Measurements from ENCODE around the gene ALOX12B. TPM values are rescaled to one million over a fixed set of nuclear protein-coding genes. Genes with fewer than 3 reads are reported as not detected.

The ALOX12B gene
- total and polyA plus RNA-seq, 3 experiments from 2014 or later = 1.3 to 1.9 TPM; not detected in 1

- Mint-ChIP-seq H3K27ac (peak overlapping the region in 1 of 8 donors; percentile 94), H3K36me3 (peaks cover 0 to 4% (median 0%) of the 10 kb centered on the region in 3 donors), H3K27me3 (peaks cover 33 to 47% of the 10 kb centered on the region in 2 donors), H3K4me3 (peak overlapping the region in 2 of 7 donors; percentile 10 to 46), H3K9me3 (peaks cover 0 to 1% (median 0%) of the 10 kb centered on the region in 5 donors), H3K4me1 (peaks cover 21 to 35% (median 27%) of the 10 kb centered on the region in 3 donors)
- Histone ChIP-seq H3K36me3 (ENCODE audit: insufficient read depth, low read length) (no peaks in the 10 kb centered on the region), H3K4me3 (ENCODE audit: low read length) (no peak overlapping the region), H3K4me1 (ENCODE audit: insufficient read depth, low read length) (peaks cover 32% of the 10 kb centered on the region), H3K9me3 (ENCODE audit: low read length) (no peaks in the 10 kb centered on the region), H3K27me3 (ENCODE audit: insufficient read depth, low read length, poor library complexity, severe bottlenecking) (peaks cover 17% of the 10 kb centered on the region), H3K27ac (ENCODE audit: low read depth, low read length) (no peak overlapping the region)
- ChIA-PET CTCF (interaction anchor here (0.9 to 3.3 kb wide), 13 partner anchors 9 to 332 kb away, joined by 3 to 33 read pairs (median 8); no protein-coding TSS in a partner anchor), POLR2A (no interaction called here)
- no peak for DNase-seq
These were observed 12.4 kb downstream of the ALOX12B start for GRCh38 chr17:8075081-8075480.

DNA sequence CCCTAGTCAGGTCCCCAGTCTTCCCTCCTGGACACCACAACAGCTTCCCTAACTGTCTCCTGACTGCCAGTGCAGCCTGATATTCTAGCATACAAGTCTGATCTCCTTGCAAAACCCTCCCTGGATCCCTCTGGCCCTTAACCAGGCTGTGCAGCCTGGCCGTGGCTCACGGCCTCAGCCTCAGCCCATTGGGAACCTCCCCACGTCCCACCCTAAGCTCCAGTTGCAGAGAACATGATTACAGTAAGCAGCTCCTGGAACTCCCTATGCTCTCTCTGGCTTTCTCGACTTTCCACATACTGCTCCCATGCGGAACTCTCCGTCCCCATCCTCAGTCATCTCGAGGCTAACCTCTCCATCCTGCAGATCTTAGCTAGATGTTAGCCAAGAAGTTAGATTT is 13.0 kb downstream of the ALOX12B start:
- Histone ChIP-seq H3K27me3 (ENCODE audit: insufficient read depth, low read length, poor library complexity, severe bottlenecking) (peaks cover 17% of the 10 kb centered on the region), H3K9me3 (ENCODE audit: low read length) (no peaks in the 10 kb centered on the region), H3K36me3 (ENCODE audit: insufficient read depth, low read length) (no peaks in the 10 kb centered on the region), H3K4me3 (ENCODE audit: low read length) (no peak overlapping the region), H3K4me1 (ENCODE audit: insufficient read depth, low read length) (peaks cover 28% of the 10 kb centered on the region), H3K27ac (ENCODE audit: low read depth, low read length) (no peak overlapping the region)
- Mint-ChIP-seq H3K27me3 (peaks cover 36 to 47% of the 10 kb centered on the region in 2 donors), H3K36me3 (no peaks in the 10 kb centered on the region), H3K4me3 (peak overlapping the region in 4 of 7 donors; percentile 5 to 42 (median 9)), H3K27ac (peak overlapping the region in 1 of 8 donors; percentile 94), H3K9me3 (peaks cover 0 to 1% (median 0%) of the 10 kb centered on the region in 5 donors), H3K4me1 (peaks cover 21 to 31% (median 23%) of the 10 kb centered on the region in 3 donors)
- ChIA-PET CTCF (interaction anchor here (0.6 to 3.3 kb wide), 25 partner anchors 9 to 985 kb away, joined by 3 to 33 read pairs (median 4); partner anchors contain the start of genes BORCS6, PER1 and SLC25A35), POLR2A (interaction anchor here (0.9 to 1.2 kb wide), 2 partner anchors 14 to 221 kb away, joined by 3 to 4 read pairs; partner anchors contain the start of gene SLC25A35)
- DNase-seq = peak in 1 of 5 donors; percentile 10

GRCh38 chr17:8073627-8074484 is 13.7 kb downstream of the ALOX12B start:
- H3K4me1 ChIP-seq (ENCODE audit: insufficient read depth, low read length) = peaks cover 25% of the 10 kb centered on the region
- CTCF ChIA-PET = interaction anchor here (0.6 to 3.3 kb wide), 33 partner anchors 9 to 986 kb away, joined by 3 to 33 read pairs (median 4); partner anchors contain the start of genes BORCS6, PER1, SLC25A35 and TP53
- peaks cover 17% of the 10 kb centered on the region for H3K27me3 ChIP-seq (ENCODE audit: insufficient read depth, low read length, poor library complexity, severe bottlenecking)
- Mint-ChIP-seq H3K27me3 (peaks cover 36 to 47% of the 10 kb centered on the region in 2 donors), H3K9me3 (peaks cover 0 to 1% (median 0%) of the 10 kb centered on the region in 5 donors), H3K36me3 (no peaks in the 10 kb centered on the region), H3K4me1 (peaks cover 16 to 25% (median 19%) of the 10 kb centered on the region in 3 donors), H3K4me3 (peak overlapping the region; percentile 16 to 86 (median 81)), H3K27ac (peak overlapping the region in 5 of 8 donors; percentile 47 to 91 (median 78))
- H3K27ac ChIP-seq (ENCODE audit: low read depth, low read length) = no peak overlapping the region
- H3K4me3 ChIP-seq (ENCODE audit: low read length) = peak overlapping the region; percentile 51
- no peaks in the 10 kb centered on the region for H3K36me3 ChIP-seq (ENCODE audit: insufficient read depth, low read length)
- POLR2A ChIA-PET = interaction anchor here (0.9 to 1.2 kb wide), 2 partner anchors 14 to 221 kb away, joined by 3 to 4 read pairs; partner anchors contain the start of gene SLC25A35
- H3K9me3 ChIP-seq (ENCODE audit: low read length) = no peaks in the 10 kb centered on the region
- peak; percentile 70 to 85 (median 80) for DNase-seq

GRCh38 chr17:8072729-8073461 is 14.6 kb downstream of the ALOX12B start:
- Mint-ChIP-seq H3K27ac (peak overlapping the region in 5 of 8 donors; percentile 51 to 75 (median 58)), H3K9me3 (peaks cover 0 to 1% (median 0%) of the 10 kb centered on the region in 5 donors), H3K4me1 (peaks cover 16 to 25% (median 19%) of the 10 kb centered on the region in 3 donors), H3K4me3 (peak overlapping the region; percentile 18 to 86 (median 79)), H3K36me3 (no peaks in the 10 kb centered on the region), H3K27me3 (peaks cover 38 to 47% of the 10 kb centered on the region in 2 donors)
- Histone ChIP-seq H3K36me3 (ENCODE audit: insufficient read depth, low read length) (no peaks in the 10 kb centered on the region), H3K4me1 (ENCODE audit: insufficient read depth, low read length) (peaks cover 23% of the 10 kb centered on the region), H3K9me3 (ENCODE audit: low read length) (no peaks in the 10 kb centered on the region), H3K27me3 (ENCODE audit: insufficient read depth, low read length, poor library complexity, severe bottlenecking) (peaks cover 17% of the 10 kb centered on the region), H3K27ac (ENCODE audit: low read depth, low read length) (no peak overlapping the region), H3K4me3 (ENCODE audit: low read length) (peak overlapping the region; percentile 51)
- ChIA-PET CTCF (interaction anchor here (0.8 to 4.5 kb wide), 24 partner anchors 8 to 385 kb away, joined by 3 to 33 read pairs (median 8); partner anchors contain the start of genes PER1, SLC25A35 and TP53), POLR2A (interaction anchor here (0.5 kb wide), 1 partner anchor 991 kb away, joined by 4 read pairs; no protein-coding TSS in a partner anchor)
- DNase-seq = peak in 1 of 5 donors; percentile 33

DNA sequence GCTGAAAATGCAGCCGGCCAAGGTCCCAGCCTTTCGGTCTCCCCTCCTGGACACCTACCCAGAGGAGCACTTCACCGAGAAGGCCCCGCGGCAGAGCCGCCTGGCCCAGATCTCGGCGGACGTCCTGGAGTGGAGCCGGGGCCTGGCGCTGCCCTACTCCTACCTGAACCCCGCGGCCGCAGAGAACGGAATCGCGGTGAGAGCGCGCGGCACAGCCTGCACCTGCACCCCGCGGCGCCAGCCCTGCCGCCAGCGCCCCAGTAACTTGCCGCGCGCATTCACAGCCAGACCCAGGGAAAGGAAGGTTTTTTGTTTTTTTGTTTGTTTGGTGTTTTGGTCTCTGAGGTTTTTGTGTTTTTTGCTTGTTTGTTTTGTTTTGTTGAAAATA is 15.2 kb downstream of the ALOX12B start:
- no peak overlapping the region for H3K4me3 ChIP-seq (ENCODE audit: low read length)

DNA sequence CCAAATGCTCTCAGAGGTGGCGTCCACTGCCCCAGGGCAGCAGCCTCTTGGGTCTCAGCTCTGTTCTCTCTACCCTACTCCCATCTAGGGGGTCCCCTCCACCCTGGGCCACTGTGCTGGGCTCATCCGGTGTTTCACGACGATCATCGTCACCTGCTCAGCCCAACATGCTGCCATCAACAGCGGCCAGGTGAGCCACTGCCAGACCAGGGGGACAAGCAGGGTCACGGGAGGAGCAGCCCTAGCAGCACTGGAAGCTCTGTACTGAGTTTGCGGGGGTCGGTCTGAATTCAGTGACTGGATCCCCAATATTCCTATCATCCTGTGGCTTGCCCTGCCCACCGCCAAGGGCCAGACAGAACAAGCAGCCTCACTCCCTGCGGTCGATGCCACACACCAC is 16.0 kb downstream of the ALOX12B start:
- ChIA-PET POLR2A (no interaction called here), CTCF (interaction anchor here (0.9 to 4.5 kb wide), 6 partner anchors 8 to 232 kb away, joined by 3 to 26 read pairs (median 12); no protein-coding TSS in a partner anchor)
- Mint-ChIP-seq H3K36me3 (no peaks in the 10 kb centered on the region), H3K27me3 (peaks cover 38 to 47% of the 10 kb centered on the region in 2 donors), H3K4me1 (peaks cover 16 to 25% (median 19%) of the 10 kb centered on the region in 3 donors), H3K27ac (no peak overlapping the region), H3K4me3 (no peak overlapping the region), H3K9me3 (peaks cover 0 to 1% (median 0%) of the 10 kb centered on the region in 5 donors)
- no peak overlapping the region for H3K4me3 ChIP-seq (ENCODE audit: low read length)
- DNase-seq = no peak
- no peak overlapping the region for H3K27ac ChIP-seq (ENCODE audit: low read depth, low read length)
- H3K4me1 ChIP-seq (ENCODE audit: insufficient read depth, low read length) = peaks cover 23% of the 10 kb centered on the region
- H3K9me3 ChIP-seq (ENCODE audit: low read length) = no peaks in the 10 kb centered on the region
- H3K27me3 ChIP-seq (ENCODE audit: insufficient read depth, low read length, poor library complexity, severe bottlenecking) = peaks cover 17% of the 10 kb centered on the region
- no peaks in the 10 kb centered on the region for H3K36me3 ChIP-seq (ENCODE audit: insufficient read depth, low read length)

More for the DNA sequence above, 15.2 kb downstream of the ALOX12B start:
- Mint-ChIP-seq H3K4me3 (peak overlapping the region; percentile 18 to 86 (median 79)), H3K36me3 (no peaks in the 10 kb centered on the region), H3K4me1 (peaks cover 16 to 25% (median 19%) of the 10 kb centered on the region in 3 donors), H3K9me3 (peaks cover 0 to 1% (median 0%) of the 10 kb centered on the region in 5 donors), H3K27me3 (peaks cover 38 to 47% of the 10 kb centered on the region in 2 donors), H3K27ac (peak overlapping the region in 5 of 8 donors; percentile 51 to 75 (median 56))
- peaks cover 17% of the 10 kb centered on the region for H3K27me3 ChIP-seq (ENCODE audit: insufficient read depth, low read length, poor library complexity, severe bottlenecking)
- peaks cover 23% of the 10 kb centered on the region for H3K4me1 ChIP-seq (ENCODE audit: insufficient read depth, low read length)
- H3K9me3 ChIP-seq (ENCODE audit: low read length) = no peaks in the 10 kb centered on the region
- H3K36me3 ChIP-seq (ENCODE audit: insufficient read depth, low read length) = no peaks in the 10 kb centered on the region
- no peak for DNase-seq
- POLR2A ChIA-PET = no interaction called here
- H3K27ac ChIP-seq (ENCODE audit: low read depth, low read length) = no peak overlapping the region
- CTCF ChIA-PET = interaction anchor here (0.9 to 4.5 kb wide), 5 partner anchors 11 to 232 kb away, joined by 3 to 26 read pairs (median 8); no protein-coding TSS in a partner anchor

- H3K36me3 Mint-ChIP-seq = no peaks in the 10 kb centered on the region
- no peak overlapping the region for H3K27ac ChIP-seq (ENCODE audit: low read depth, low read length)
- DNase-seq = no peak
- ChIA-PET CTCF (interaction anchor here (1.5 to 4.5 kb wide), 4 partner anchors 8 to 24 kb away, joined by 4 to 26 read pairs (median 20); no protein-coding TSS in a partner anchor), POLR2A (interaction anchor here (1.2 kb wide), 1 partner anchor 9 kb away, joined by 3 read pairs; no protein-coding TSS in a partner anchor)
- H3K9me3 Mint-ChIP-seq = peaks cover 0 to 1% (median 0%) of the 10 kb centered on the region in 5 donors
- H3K27ac Mint-ChIP-seq = no peak overlapping the region
- peaks cover 23% of the 10 kb centered on the region for H3K4me1 ChIP-seq (ENCODE audit: insufficient read depth, low read length)
- H3K36me3 ChIP-seq (ENCODE audit: insufficient read depth, low read length) = no peaks in the 10 kb centered on the region
- peaks cover 35 to 37% of the 10 kb centered on the region in 2 donors for H3K27me3 Mint-ChIP-seq
- H3K9me3 ChIP-seq (ENCODE audit: low read length) = no peaks in the 10 kb centered on the region
- no peak overlapping the region for H3K4me3 Mint-ChIP-seq
- H3K27me3 ChIP-seq (ENCODE audit: insufficient read depth, low read length, poor library complexity, severe bottlenecking) = peaks cover 9% of the 10 kb centered on the region
- H3K4me1 Mint-ChIP-seq = peaks cover 16 to 23% (median 17%) of the 10 kb centered on the region in 3 donors
- H3K4me3 ChIP-seq (ENCODE audit: low read length) = no peak overlapping the region
These were observed 18.0 kb downstream of the ALOX12B start for GRCh38 chr17:8069587-8069860.
